HepG2 (cell line): Measurements from ENCODE around the gene TUBB3. TPM values are rescaled to one million over a fixed set of nuclear protein-coding genes. Genes with fewer than 3 reads are reported as not detected.
A peak's percentile ranks its signal among the peaks of the same experiment; 100 is the strongest.

Source experiments
- ARID2 ChIP-seq: sonication (generic); formaldehyde crosslinking; IDR thresholded peaks from 2 replicates; pipeline ENCODE4 v1.8.1; 2022; ENCODE audit warnings: mild to moderate bottlenecking, missing genetic modification reagents, borderline replicate concordance
- ATRX ChIP-seq: sonication (generic); formaldehyde crosslinking; IDR thresholded peaks from 2 replicates; pipeline ENCODE4 v1.4.0; 2020; ENCODE audit warnings: missing genetic modification reagents, borderline replicate concordance
- CCDC6 ChIP-seq: sonication (generic); formaldehyde crosslinking; IDR thresholded peaks from 2 replicates; pipeline ENCODE4 v1.8.1; 2022; ENCODE audit warnings: mild to moderate bottlenecking, missing genetic modification reagents, moderate library complexity
- CEBPB ChIP-seq: IDR thresholded peaks from 2 replicates; pipeline ENCODE4 v1.6.1; 2011; ENCODE audit warnings: low read depth, low read length, improper control_type of control experiment, borderline replicate concordance
- CREB1 ChIP-seq, 2 experiments: fragments of 450-650 bp in 1 of 2; IDR thresholded peaks; 2 replicates each; pipeline ENCODE4 v1.6.1; 2016 to 2017; ENCODE audit warnings: control low read depth in 1 of 2, mild to moderate bottlenecking in 1 of 2, missing compliant biosample characterization in 1 of 2, missing genetic modification characterization in 1 of 2
- CTCF ChIP-seq: sonication (generic); formaldehyde crosslinking; IDR thresholded peaks from 2 replicates; pipeline ENCODE4 v1.5.0; 2020; ENCODE audit warnings: mild to moderate bottlenecking, missing genetic modification reagents, moderate library complexity
- GATAD2A ChIP-seq: IDR thresholded peaks from 2 replicates; pipeline ENCODE4 v1.6.1; 2016
- LCORL ChIP-seq, 2 experiments: fragments of 450-650 bp in 1 of 2; sonication (generic) in 1 of 2; formaldehyde crosslinking in 1 of 2; IDR thresholded peaks; 2 replicates each; pipeline versions ENCODE4 v1.5.0 to v1.6.1; 2017 to 2020; ENCODE audit warnings: antibody characterized with exemption in 1 of 2, missing genetic modification reagents in 1 of 2
- MIER2 ChIP-seq: IDR thresholded peaks from 2 replicates; pipeline ENCODE4 v1.6.1; 2016; ENCODE audit warnings: missing biosample characterization, missing genetic modification reagents
- NCOR1 ChIP-seq: fragments of 200-600 bp; sonication (generic); IDR thresholded peaks from 2 replicates; pipeline ENCODE4 v1.7.0; 2017; ENCODE audit warnings: antibody characterized with exemption, low read length, borderline replicate concordance
- NONO ChIP-seq, 2 experiments: fragments of 450-650 bp in 1 of 2; sonication (generic) in 1 of 2; formaldehyde crosslinking in 1 of 2; IDR thresholded peaks in 1 of 2; conservative IDR thresholded peaks in 1 of 2; 2 replicates each; pipeline versions ENCODE4 v1.6.1 to v1.8.0; 2017 to 2022; ENCODE audit warnings: mild to moderate bottlenecking in 1 of 2, missing genetic modification reagents in 1 of 2, moderate library complexity in 1 of 2
- POLR2A ChIP-seq, 2 experiments: IDR thresholded peaks; 2 replicates each; pipeline ENCODE4 v1.6.1; 2011; ENCODE audit warnings: low read depth in 2 of 2, low read length in 2 of 2, mild to moderate bottlenecking in 1 of 2, moderate library complexity in 1 of 2; ENCODE audit not compliant: insufficient read depth in 1 of 2
- SETDB1 ChIP-seq: sonication (generic); formaldehyde crosslinking; IDR thresholded peaks from 2 replicates; pipeline ENCODE4 v1.5.1; 2020; ENCODE audit warnings: missing genetic modification reagents, mild to moderate bottlenecking, borderline replicate concordance
- STAG1 ChIP-seq: sonication (generic); formaldehyde crosslinking; IDR thresholded peaks from 2 replicates; pipeline ENCODE4 v1.4.0; 2020; ENCODE audit warnings: missing genetic modification reagents
- TBX2 ChIP-seq: sonication (generic); formaldehyde crosslinking; IDR thresholded peaks from 2 replicates; pipeline ENCODE4 v1.5.0; 2020; ENCODE audit warnings: missing genetic modification reagents, mild to moderate bottlenecking, borderline replicate concordance
- TEAD3 ChIP-seq: optimal IDR thresholded peaks from 2 replicates; pipeline ENCODE3; 2016; ENCODE audit warnings: borderline replicate concordance
- ZNF230 ChIP-seq: sonication (generic); formaldehyde crosslinking; IDR thresholded peaks from 2 replicates; pipeline ENCODE4 v1.4.0; 2020; ENCODE audit warnings: mild to moderate bottlenecking, missing genetic modification reagents
- ZNF263 ChIP-seq: sonication (generic); formaldehyde crosslinking; IDR thresholded peaks from 2 replicates; pipeline ENCODE4 v1.4.0; 2020; ENCODE audit warnings: missing genetic modification reagents
- polyA plus RNA-seq, 8 experiments: library from polyadenylated mRNA; depleted of rRNA in 3 of 8; stranded (reverse) in 7 of 8; unstranded in 1 of 8; fragments of >200 nt; fragmentation: Illumina TruSeq in 4 of 8; extraction: Trizol in 4 of 8; gene quantifications; 2 replicates each; pipeline versions ENCODE4 v1.2.1 to v1.2.3, GENCODE V29; 2011 to 2016; ENCODE audit warnings: low read depth in 4 of 8, missing spikeins in 1 of 8, mixed read lengths in 1 of 8; ENCODE audit not compliant: insufficient read depth in 1 of 8
- total RNA-seq, 5 experiments: library from RNA; depleted of rRNA; stranded (reverse); fragments of >200 nt; fragmentation: Illumina TruSeq; extraction: Trizol; gene quantifications; 2 replicates each; pipeline ENCODE4 v1.2.3, GENCODE V29; 2016; ENCODE audit warnings: low read depth in 1 of 5
- TF ChIP-seq, protein P1 (sequence below): sonication (generic); formaldehyde crosslinking; IDR thresholded peaks from 2 replicates; pipeline ENCODE4 v1.4.0; 2020; ENCODE audit warnings: missing genetic modification reagents, mild to moderate bottlenecking, borderline replicate concordance
- TF ChIP-seq, protein P2 (sequence below): sonication (generic); formaldehyde crosslinking; IDR thresholded peaks from 2 replicates; pipeline ENCODE4 v1.5.1; 2020; ENCODE audit warnings: mild to moderate bottlenecking, moderate library complexity, missing genetic modification reagents
- TF ChIP-seq, protein P3 (sequence below): IDR thresholded peaks from 2 replicates; pipeline ENCODE4 v1.6.1; 2018; ENCODE audit warnings: missing genetic modification reagents, mild to moderate bottlenecking, missing compliant biosample characterization
- TF ChIP-seq, protein P4 (sequence below): sonication (generic); formaldehyde crosslinking; IDR thresholded peaks from 2 replicates; pipeline ENCODE4 v1.8.1; 2023; ENCODE audit warnings: mild to moderate bottlenecking, moderate library complexity, missing genetic modification reagents

Gene TUBB3
- total and polyA plus RNA-seq, 2 of the 13 experiments (the other 11 are each of a cell fraction or from before 2014, with no cell fraction given) = 110 to 185 TPM

DNA sequence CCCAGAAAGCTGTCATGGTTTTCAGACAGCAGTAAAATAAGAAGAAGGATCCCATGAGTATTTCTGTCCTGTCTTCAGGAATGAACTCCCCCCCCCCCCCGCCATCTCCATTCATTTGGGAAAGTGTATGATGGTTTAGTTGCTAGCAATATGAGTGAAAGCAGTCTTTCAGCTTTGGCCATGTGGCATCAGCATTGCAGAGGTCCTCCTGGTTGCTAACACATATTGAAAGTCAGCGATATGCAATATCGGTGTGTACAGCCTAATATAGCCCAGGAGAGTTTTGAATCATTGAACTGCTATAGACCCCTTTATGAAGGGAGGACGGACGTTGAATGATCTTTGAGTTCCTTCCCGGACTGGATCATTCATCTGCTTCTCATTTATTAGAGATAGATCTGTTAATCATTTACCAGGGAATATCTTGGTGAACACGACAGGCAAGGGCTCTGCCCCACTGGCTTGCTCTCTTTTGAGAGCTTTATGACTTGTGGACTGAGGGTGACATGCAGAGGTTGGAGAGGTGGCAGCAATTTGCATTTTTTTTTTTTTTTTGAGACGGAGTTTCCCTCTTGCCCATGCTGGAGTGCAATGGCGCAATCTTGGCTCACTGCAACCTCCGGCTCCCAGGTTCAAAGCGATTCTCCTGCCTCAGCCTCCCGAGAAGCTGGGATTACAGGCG lies 50.7 kb downstream of the TUBB3 start (continued):
- no peak for TF ChIP-seq NONO (IDR thresholded peaks at IDR 0.05)
- no peak for TF ChIP-seq NONO (CRISPR knock-in tag; conservative IDR thresholded peaks at IDR 0.05)
- no peak for TF ChIP-seq CREB1 (IDR thresholded peaks at IDR 0.05)
- TF ChIP-seq CREB1 (CRISPR knock-in tag; IDR thresholded peaks at IDR 0.05) = peak; percentile 9; the same call in 1 of the 2 replicates
- peak; percentile 43; the same call in 1 of the 2 replicates for TF ChIP-seq GATAD2A (CRISPR knock-in tag)
- no peak for TF ChIP-seq SETDB1 (CRISPR knock-in tag)
- TF ChIP-seq ZNF230 = 0 out of 2 replicates have a peak, but pooled peaks have one; percentile 51
- TF ChIP-seq, protein P1, sequence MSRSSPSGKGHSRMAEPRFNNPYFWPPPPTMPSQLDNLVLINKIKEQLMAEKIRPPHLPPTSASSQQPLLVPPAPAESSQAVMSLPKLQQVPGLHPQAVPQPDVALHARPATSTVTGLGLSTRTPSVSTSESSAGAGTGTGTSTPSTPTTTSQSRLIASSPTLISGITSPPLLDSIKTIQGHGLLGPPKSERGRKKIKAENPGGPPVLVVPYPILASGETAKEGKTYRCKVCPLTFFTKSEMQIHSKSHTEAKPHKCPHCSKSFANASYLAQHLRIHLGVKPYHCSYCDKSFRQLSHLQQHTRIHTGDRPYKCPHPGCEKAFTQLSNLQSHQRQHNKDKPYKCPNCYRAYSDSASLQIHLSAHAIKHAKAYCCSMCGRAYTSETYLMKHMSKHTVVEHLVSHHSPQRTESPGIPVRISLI (CRISPR knock-in tag) = peak; percentile 93
- TF ChIP-seq STAG1 (CRISPR knock-in tag) = peak; percentile 29
- peak; percentile 78 for TF ChIP-seq CEBPB
- peak; percentile 34; the same call in 1 of the 2 replicates for TF ChIP-seq MIER2 (CRISPR knock-in tag)
- TF ChIP-seq, protein P2, sequence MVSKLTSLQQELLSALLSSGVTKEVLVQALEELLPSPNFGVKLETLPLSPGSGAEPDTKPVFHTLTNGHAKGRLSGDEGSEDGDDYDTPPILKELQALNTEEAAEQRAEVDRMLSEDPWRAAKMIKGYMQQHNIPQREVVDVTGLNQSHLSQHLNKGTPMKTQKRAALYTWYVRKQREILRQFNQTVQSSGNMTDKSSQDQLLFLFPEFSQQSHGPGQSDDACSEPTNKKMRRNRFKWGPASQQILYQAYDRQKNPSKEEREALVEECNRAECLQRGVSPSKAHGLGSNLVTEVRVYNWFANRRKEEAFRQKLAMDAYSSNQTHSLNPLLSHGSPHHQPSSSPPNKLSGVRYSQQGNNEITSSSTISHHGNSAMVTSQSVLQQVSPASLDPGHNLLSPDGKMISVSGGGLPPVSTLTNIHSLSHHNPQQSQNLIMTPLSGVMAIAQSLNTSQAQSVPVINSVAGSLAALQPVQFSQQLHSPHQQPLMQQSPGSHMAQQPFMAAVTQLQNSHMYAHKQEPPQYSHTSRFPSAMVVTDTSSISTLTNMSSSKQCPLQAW (CRISPR knock-in tag) = peak; percentile 81
- TF ChIP-seq, protein P3, sequence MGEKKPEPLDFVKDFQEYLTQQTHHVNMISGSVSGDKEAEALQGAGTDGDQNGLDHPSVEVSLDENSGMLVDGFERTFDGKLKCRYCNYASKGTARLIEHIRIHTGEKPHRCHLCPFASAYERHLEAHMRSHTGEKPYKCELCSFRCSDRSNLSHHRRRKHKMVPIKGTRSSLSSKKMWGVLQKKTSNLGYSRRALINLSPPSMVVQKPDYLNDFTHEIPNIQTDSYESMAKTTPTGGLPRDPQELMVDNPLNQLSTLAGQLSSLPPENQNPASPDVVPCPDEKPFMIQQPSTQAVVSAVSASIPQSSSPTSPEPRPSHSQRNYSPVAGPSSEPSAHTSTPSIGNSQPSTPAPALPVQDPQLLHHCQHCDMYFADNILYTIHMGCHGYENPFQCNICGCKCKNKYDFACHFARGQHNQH (CRISPR knock-in tag) = 0 out of 2 replicates have a peak, but pooled peaks have one; percentile 37
- TF ChIP-seq NCOR1 = peak; percentile 23; the same call in 1 of the 2 replicates
- no peak for TF ChIP-seq TBX2 (CRISPR knock-in tag)
- TF ChIP-seq TEAD3 = peak; percentile 30
- no peak for TF ChIP-seq ATRX (CRISPR knock-in tag)
- TF ChIP-seq LCORL (IDR thresholded peaks at IDR 0.05) = no peak
- peak; percentile 61; the same call in 1 of the 2 replicates for TF ChIP-seq LCORL (CRISPR knock-in tag; IDR thresholded peaks at IDR 0.05)
- TF ChIP-seq, protein P4, sequence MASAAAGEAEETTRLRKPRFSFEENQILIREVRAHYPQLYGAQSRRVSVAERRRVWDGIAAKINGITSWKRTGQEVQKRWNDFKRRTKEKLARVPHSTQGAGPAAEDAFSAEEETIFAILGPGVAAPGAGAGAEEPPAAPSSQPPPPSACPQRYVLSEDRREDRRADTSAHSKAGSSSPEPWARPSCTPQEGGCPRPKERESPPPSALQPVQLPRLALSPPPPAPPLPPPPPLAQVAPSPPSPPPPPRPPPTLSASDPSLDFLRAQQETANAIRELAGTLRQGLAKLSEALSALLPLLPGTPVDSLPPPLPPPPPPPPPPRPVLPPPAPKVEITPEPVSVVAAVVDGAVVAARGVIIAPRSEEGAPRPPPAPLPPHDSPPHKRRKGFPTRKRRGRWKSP = peak; percentile 67; the same call in 1 of the 2 replicates
- peak; percentile 77 for TF ChIP-seq ZNF263
- TF ChIP-seq CCDC6 = 0 out of 2 replicates have a peak, but pooled peaks have one; percentile 42
- TF ChIP-seq POLR2A (IDR thresholded peaks at IDR 0.05; ENCODE audit: insufficient read depth in 1 of 2, low read depth in 2 of 2, low read length in 2 of 2) = peak; percentile 31 to 60; a peak in 3 of 4 replicates
- no peak for TF ChIP-seq ARID2 (CRISPR knock-in tag)
- peak; percentile 43 for TF ChIP-seq CTCF (CRISPR knock-in tag)
